RPMI7951 (cell line): ENCODE results near the gene TSPAN3. TPM values are rescaled to one million over a fixed set of nuclear protein-coding genes. Genes with fewer than 3 reads are reported as not detected.

ENCODE experiments used
- DNase-seq: peaks from one replicate; pipeline ENCODE4 v3.0.0-alpha.2; 2012; ENCODE audit warnings: low read depth
- total RNA-seq: library from RNA; depleted of rRNA; stranded (reverse); fragments of >200 nt; shearing (Covaris generic); gene quantifications from 2 replicates; pipeline ENCODE4 v1.2.3, GENCODE V29; 2014

TSPAN3 gene
- total RNA-seq, 1 experiment from 2014 or later = 248 TPM

GRCh38 chr15:77023576-77024272 is 47.2 kb downstream of the TSPAN3 start:
- no peak for DNase-seq

GRCh38 chr15:77022646-77023575 is 48.0 kb downstream of the TSPAN3 start:
- no peak for DNase-seq

GRCh38 chr15:77021803-77022381 is 49.0 kb downstream of the TSPAN3 start:
- peak; percentile 29 for DNase-seq

- no peak for DNase-seq
Observed at GRCh38 chr15:77021088-77021481, 49.8 kb downstream of the TSPAN3 start.

GRCh38 chr15:77020348-77021087 is 50.4 kb downstream of the TSPAN3 start:
- no peak for DNase-seq

GRCh38 chr15:77019521-77020331 is 51.2 kb downstream of the TSPAN3 start:
- no peak for DNase-seq

- no peak for DNase-seq
Observed at GRCh38 chr15:77018796-77019505, 52.0 kb downstream of the TSPAN3 start.

GRCh38 chr15:77017761-77018720 is 52.9 kb downstream of the TSPAN3 start:
- no peak for DNase-seq

GRCh38 chr15:77017091-77017660 is 53.7 kb downstream of the TSPAN3 start:
- DNase-seq = no peak

- DNase-seq = no peak
Observed at GRCh38 chr15:77016321-77016695, 54.6 kb downstream of the TSPAN3 start.

- DNase-seq = no peak
Observed at GRCh38 chr15:77015646-77016320, 55.1 kb downstream of the TSPAN3 start.

GRCh38 chr15:77014132-77015081 is 56.5 kb downstream of the TSPAN3 start:
- no peak for DNase-seq

GRCh38 chr15:77013776-77014131 is 57.2 kb downstream of the TSPAN3 start:
- DNase-seq = no peak

GRCh38 chr15:77012868-77013267 is 58.0 kb downstream of the TSPAN3 start:
- DNase-seq = no peak

GRCh38 chr15:77012117-77012712 is 58.7 kb downstream of the TSPAN3 start:
- DNase-seq = no peak

- DNase-seq = no peak
Observed at GRCh38 chr15:77010857-77011256, 60.1 kb downstream of the TSPAN3 start.

- DNase-seq = no peak
Observed at GRCh38 chr15:77010312-77010686, 60.6 kb downstream of the TSPAN3 start.
